MCF 10A (cell line): ENCODE measurements around the gene DHRS13. TPM values are rescaled to one million over a fixed set of nuclear protein-coding genes. Genes with fewer than 3 reads are reported as not detected.
A peak's percentile ranks its signal among the peaks of the same experiment; 100 is the strongest.
"Not testable (repeated sequence)": the region's sequence is repeated elsewhere in the genome, so short reads cannot be mapped to it uniquely, and the experiment has no call there.

Experiments used
- BruUV-seq: library from RNA; stranded (reverse); fragments of 400-500 nt; replicated peaks from 2 replicates; lab custom pipeline; 2021; lab: Mats Ljungman, UMichigan
- CTCF ChIA-PET: fragments of 300-600 bp; sonication (Branson Sonifier 250); formaldehyde crosslinking; extraction: SDS; loops from one replicate; lab custom pipeline; 2021; ENCODE audit warnings: antibody characterized with exemption, inconsistent platforms; lab: Yijun Ruan, JAX
- POLR2A ChIA-PET: fragments of 300-600, 350-650 bp; sonication (Branson Sonifier 250); formaldehyde crosslinking; extraction: SDS; loops from one replicate; lab custom pipeline; 2020; ENCODE audit warnings: antibody characterized with exemption, inconsistent platforms; lab: Yijun Ruan, JAX
- DNase-seq: peaks from one replicate; pipeline ENCODE4 v3.0.0-alpha.2; 2018; ENCODE audit not compliant: unreplicated experiment
- H3K27ac Mint-ChIP-seq: one replicate; pipeline ENCODE4 v1.8.0; 2022; ENCODE audit warnings: mild to moderate bottlenecking, low read depth, mixed read lengths; ENCODE audit not compliant: unreplicated experiment
- H3K27me3 Mint-ChIP-seq: one replicate; pipeline ENCODE4 v1.8.0; 2022; ENCODE audit warnings: mixed read lengths; ENCODE audit not compliant: insufficient read depth, unreplicated experiment
- H3K36me3 Mint-ChIP-seq: one replicate; pipeline ENCODE4 v1.8.0; 2022; ENCODE audit warnings: mild to moderate bottlenecking, moderate library complexity, mixed read lengths; ENCODE audit not compliant: insufficient read depth, unreplicated experiment
- H3K4me1 Mint-ChIP-seq: one replicate; pipeline ENCODE4 v1.8.0; 2022; ENCODE audit warnings: mixed read lengths; ENCODE audit not compliant: insufficient read depth, unreplicated experiment
- H3K4me3 Mint-ChIP-seq: one replicate; pipeline ENCODE4 v1.8.0; 2022; ENCODE audit warnings: mild to moderate bottlenecking, moderate library complexity, mixed read lengths; ENCODE audit not compliant: unreplicated experiment
- H3K9me3 Mint-ChIP-seq: one replicate; pipeline ENCODE4 v1.8.0; 2022; ENCODE audit warnings: mixed read lengths; ENCODE audit not compliant: unreplicated experiment
- CTCF ChIP-seq: fragments of 200-600 bp; IDR thresholded peaks from one replicate; pipeline ENCODE4 v1.8.0; 2022; ENCODE audit warnings: antibody characterized with exemption, mild to moderate bottlenecking; ENCODE audit not compliant: unreplicated experiment
- intact Hi-C: fragments of 100-400 bp; cut with micrococcal nuclease; formaldehyde crosslinking; loops from 2 replicates; pipeline ENCODE4 v1.14.1; 2022
- total RNA-seq: library from RNA; stranded (reverse); gene quantifications from 2 replicates; pipeline ENCODE4 v1.2.3, GENCODE V29; 2022

DHRS13 gene
- total RNA-seq, 1 experiment from 2014 or later: 9.5 TPM

- Mint-ChIP-seq H3K27me3 (no peaks in the 10 kb centered on the region), H3K36me3 (peaks cover 42% of the 10 kb centered on the region), H3K9me3 (no peaks in the 10 kb centered on the region), H3K4me1 (peaks cover 19% of the 10 kb centered on the region), H3K4me3 (no peak overlapping the region), H3K27ac (no peak overlapping the region)
- intact Hi-C loops: no loop called here
- ChIA-PET CTCF (interaction anchor here (0.6 to 2.2 kb wide), 7 partner anchors 17 to 356 kb away, joined by 3 to 16 read pairs (median 5); partner anchors contain the start of gene TLCD1), POLR2A (interaction anchor here (0.6 to 1.8 kb wide), 12 partner anchors 8 to 151 kb away, joined by 3 to 5 read pairs (median 3); partner anchors contain the start of genes FAM222B and PHF12)
- no peak for TF ChIP-seq CTCF
- DNase-seq: peak; percentile 36
- no TSS peak for BruUV-seq
Observed at GRCh38 chr17:28878158-28878910, 24.5 kb downstream of the DHRS13 start.

GRCh38 chr17:28877150-28877711 lies 25.6 kb downstream of the DHRS13 start:
- DNase-seq, H3K27ac Mint-ChIP-seq, BruUV-seq, H3K4me3 Mint-ChIP-seq, intact Hi-C loops, POLR2A ChIA-PET, H3K27me3 Mint-ChIP-seq, H3K9me3 Mint-ChIP-seq: not testable (repeated sequence)
- Mint-ChIP-seq H3K36me3 (peaks cover 33% of the 10 kb centered on the region), H3K4me1 (peaks cover 19% of the 10 kb centered on the region)
- CTCF ChIA-PET: interaction anchor here (0.6 to 1.2 kb wide), 3 partner anchors 16 to 113 kb away, joined by 3 to 6 read pairs (median 3); no protein-coding TSS in a partner anchor

- intact Hi-C loops: no loop called here
- ChIA-PET POLR2A (interaction anchor here (1.3 kb wide), 1 partner anchor 64 kb away, joined by 4 read pairs; no protein-coding TSS in a partner anchor), CTCF (no interaction called here)
- no TSS peak for BruUV-seq
- H3K27me3 Mint-ChIP-seq: no peaks in the 10 kb centered on the region
- H3K9me3 Mint-ChIP-seq: no peaks in the 10 kb centered on the region
- H3K4me1 Mint-ChIP-seq: peaks cover 19% of the 10 kb centered on the region
- DNase-seq: no peak
- H3K36me3 Mint-ChIP-seq: peaks cover 23% of the 10 kb centered on the region
- H3K4me3 Mint-ChIP-seq: no peak overlapping the region
- no peak overlapping the region for H3K27ac Mint-ChIP-seq
- TF ChIP-seq CTCF: no peak
Observed at GRCh38 chr17:28875848-28876550, 26.9 kb downstream of the DHRS13 start.

GRCh38 chr17:28874750-28875149 lies 28.1 kb downstream of the DHRS13 start:
- CTCF ChIA-PET: interaction anchor here (1.5 kb wide), 1 partner anchor 111 kb away, joined by 6 read pairs; no protein-coding TSS in a partner anchor
- Mint-ChIP-seq H3K36me3 (peaks cover 20% of the 10 kb centered on the region), H3K9me3 (no peaks in the 10 kb centered on the region), H3K27me3 (no peaks in the 10 kb centered on the region), H3K27ac (no peak overlapping the region), H3K4me3 (no peak overlapping the region), H3K4me1 (peaks cover 19% of the 10 kb centered on the region)
- DNase-seq: no peak
- no peak for TF ChIP-seq CTCF
- POLR2A ChIA-PET: interaction anchor here (0.6 to 1.3 kb wide), 3 partner anchors 10 to 304 kb away, joined by 4 to 5 read pairs (median 4); no protein-coding TSS in a partner anchor
- intact Hi-C loops: no loop called here
- BruUV-seq: no TSS peak
